Activated CD4-positive, alpha-beta T cell treated with anti-CD3 and anti-CD28 coated beads, Interleukin-2, amount 50 U/mL, for 4 hours (primary cell): ENCODE measurements around the gene TMEM250.
"Not testable (repeated sequence)": the region's sequence is repeated elsewhere in the genome, so short reads cannot be mapped to it uniquely, and the experiment has no call there.

Experiments
- DNase-seq, 2 experiments: peaks; one replicate each; pipeline ENCODE4 v3.0.0-alpha.2; 2020

Gene TMEM250

GRCh38 chr9:136118320-136119060 lies at the start of gene TMEM250:
TMEM250 (minus strand) TSS chr9:136118875; CDS start chr9:136116900, 1,975 bp downstream.
- DNase-seq: peak; percentile 94 to 95

GRCh38 chr9:136163248-136163850 lies 44.7 kb upstream of the TMEM250 start:
- no peak for DNase-seq

- no peak for DNase-seq
These were observed 42.4 kb upstream of the TMEM250 start for GRCh38 chr9:136160995-136161610.

GRCh38 chr9:136160381-136160841 lies 41.7 kb upstream of the TMEM250 start:
- DNase-seq: no peak

- no peak for DNase-seq
These were observed 41.2 kb upstream of the TMEM250 start for GRCh38 chr9:136159851-136160250.

GRCh38 chr9:136157477-136158265 lies 39.0 kb upstream of the TMEM250 start:
- no peak for DNase-seq

GRCh38 chr9:136156209-136157120 lies 37.8 kb upstream of the TMEM250 start:
- no peak for DNase-seq

GRCh38 chr9:136155576-136155975 lies 36.9 kb upstream of the TMEM250 start:
- no peak for DNase-seq

GRCh38 chr9:136154943-136155342 lies 36.3 kb upstream of the TMEM250 start:
- no peak for DNase-seq

GRCh38 chr9:136153381-136154065 lies 34.8 kb upstream of the TMEM250 start:
- no peak for DNase-seq

GRCh38 chr9:136152931-136153330 lies 34.3 kb upstream of the TMEM250 start:
- no peak for DNase-seq

GRCh38 chr9:136152543-136152866 lies 33.8 kb upstream of the TMEM250 start:
- DNase-seq: no peak

GRCh38 chr9:136151848-136152542 lies 33.3 kb upstream of the TMEM250 start:
- no peak for DNase-seq

- DNase-seq: no peak
These were observed 32.6 kb upstream of the TMEM250 start for GRCh38 chr9:136151214-136151804.

GRCh38 chr9:136150664-136151213 lies 32.1 kb upstream of the TMEM250 start:
- not testable (repeated sequence) for DNase-seq

GRCh38 chr9:136149853-136150252 lies 31.2 kb upstream of the TMEM250 start:
- DNase-seq: no peak

GRCh38 chr9:136149337-136149736 lies 30.7 kb upstream of the TMEM250 start:
- no peak for DNase-seq

GRCh38 chr9:136148766-136149165 lies 30.1 kb upstream of the TMEM250 start:
- DNase-seq: no peak

- DNase-seq: no peak
These were observed 29.4 kb upstream of the TMEM250 start for GRCh38 chr9:136147890-136148714.
